CD4-positive, alpha-beta T cell treated with Interleukin-10 for 1 hour (primary cell): ENCODE results near the gene SNAI3.

Experiments
- DNase-seq: peaks from one replicate; pipeline ENCODE4 v3.0.0-alpha.2; 2020

Gene SNAI3

DNA sequence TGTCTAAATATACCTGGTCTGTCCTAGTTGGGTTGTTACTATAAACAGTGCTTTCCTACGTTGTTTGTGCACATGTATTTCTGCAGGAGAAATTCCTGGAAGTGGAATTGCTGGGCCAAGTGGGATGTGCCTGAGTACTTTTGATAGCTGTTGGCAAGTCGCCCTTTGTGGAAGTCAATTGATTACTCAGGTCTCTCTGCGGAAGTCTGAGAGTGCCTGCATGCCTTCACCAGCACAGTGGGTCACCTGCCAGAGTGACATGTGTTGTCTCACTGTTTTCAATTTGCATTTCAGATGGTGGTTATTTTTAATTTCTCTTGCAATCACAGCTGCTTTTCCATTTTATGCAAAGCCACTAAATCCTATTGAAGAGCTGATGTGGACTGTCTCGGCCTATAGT, 21.2 kb downstream of the SNAI3 start:
- DNase-seq, result no peak

DNA sequence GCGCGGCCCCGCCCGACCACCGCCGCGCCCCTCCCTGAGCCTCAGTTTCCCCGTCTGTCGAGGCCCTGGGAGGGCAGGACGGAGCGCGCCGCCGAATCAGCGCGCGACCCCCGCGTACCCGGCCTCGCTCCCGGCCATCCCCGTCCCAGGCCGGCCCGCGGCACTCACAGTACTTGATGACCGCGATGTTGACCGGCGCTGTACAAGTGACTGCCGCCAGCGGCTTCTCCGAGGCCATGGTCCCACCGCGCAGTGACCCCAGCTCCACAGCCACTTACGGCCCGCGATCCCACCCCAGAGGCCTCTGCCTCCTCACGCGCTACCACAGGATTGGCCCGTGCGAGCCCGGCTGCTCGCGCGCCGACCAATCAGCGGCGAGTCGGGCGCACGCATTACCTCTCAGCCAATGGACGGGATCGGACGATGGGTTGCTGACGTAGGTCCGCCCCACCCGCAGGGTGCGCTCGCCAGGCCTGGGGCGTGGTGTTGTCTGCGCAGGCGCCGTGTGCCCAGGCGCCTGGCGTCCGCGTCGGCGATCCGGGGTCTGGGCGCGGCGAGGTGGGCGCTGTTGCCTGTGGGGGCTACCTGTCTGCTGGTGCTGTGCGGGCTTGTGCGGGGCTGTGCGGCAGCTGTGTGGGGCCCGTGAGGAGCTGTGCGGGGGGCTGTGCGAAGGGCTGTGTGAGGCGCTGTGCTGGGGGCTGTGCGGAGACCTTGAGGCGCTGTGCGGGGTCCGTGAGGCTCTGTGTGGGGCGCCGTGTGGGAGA, 23.3 kb downstream of the SNAI3 start, which contains the start of gene MVD:
Gene MVD, minus strand, starts transcription at position 249 of the 764 bp plus-strand sequence. Its CDS starts 11 bp downstream, at position 238.
- peak; percentile 96 for DNase-seq

DNA sequence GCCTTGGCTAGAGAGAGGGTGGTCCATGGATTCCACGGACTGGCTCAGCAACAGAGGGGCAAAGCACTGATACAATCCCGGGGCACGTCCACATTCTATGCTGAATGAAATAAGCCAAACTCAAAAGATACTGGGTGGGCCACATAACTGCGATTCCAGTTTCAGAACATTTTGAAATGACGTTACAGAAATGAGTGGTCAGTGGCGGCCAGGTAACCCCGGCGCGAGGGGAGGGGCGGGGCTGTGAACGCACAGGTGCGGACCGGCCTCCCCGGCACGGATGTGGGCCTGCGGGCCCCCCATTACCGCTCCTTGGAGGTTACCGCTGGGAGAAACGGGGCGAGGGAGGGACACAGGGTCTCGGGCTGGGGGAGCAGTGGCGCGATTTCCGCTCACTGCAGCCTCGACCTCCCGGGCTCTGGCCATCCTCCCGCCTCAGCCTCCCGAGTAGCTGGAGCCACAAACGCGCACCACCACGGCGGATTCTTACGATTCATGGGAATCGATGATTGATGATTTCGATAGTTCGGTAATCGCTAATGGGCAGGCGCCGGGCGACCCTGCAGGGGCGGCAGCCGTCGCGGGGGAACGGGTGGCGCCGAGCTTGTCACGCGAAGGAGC, 24.0 kb downstream of the SNAI3 start:
- no peak for DNase-seq

DNA sequence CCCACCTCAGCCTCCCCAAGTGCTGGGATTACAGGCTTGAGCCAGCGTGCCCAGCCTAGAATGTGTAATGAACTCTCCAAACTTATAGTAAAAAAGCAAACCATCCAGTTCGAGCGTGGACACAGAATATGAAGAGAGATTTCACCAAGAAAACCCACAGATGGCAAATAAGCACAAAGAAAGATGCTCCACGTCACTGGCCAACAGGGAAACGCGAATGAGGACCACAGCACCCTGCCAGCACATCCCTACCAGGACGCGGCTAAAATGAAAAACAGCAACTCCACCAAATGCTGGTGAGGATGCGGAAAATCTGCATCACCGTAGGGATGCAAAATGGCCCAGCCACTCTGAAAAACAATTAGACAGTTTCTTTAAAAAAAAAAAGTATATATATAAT, 24.8 kb downstream of the SNAI3 start:
- no peak for DNase-seq

DNA sequence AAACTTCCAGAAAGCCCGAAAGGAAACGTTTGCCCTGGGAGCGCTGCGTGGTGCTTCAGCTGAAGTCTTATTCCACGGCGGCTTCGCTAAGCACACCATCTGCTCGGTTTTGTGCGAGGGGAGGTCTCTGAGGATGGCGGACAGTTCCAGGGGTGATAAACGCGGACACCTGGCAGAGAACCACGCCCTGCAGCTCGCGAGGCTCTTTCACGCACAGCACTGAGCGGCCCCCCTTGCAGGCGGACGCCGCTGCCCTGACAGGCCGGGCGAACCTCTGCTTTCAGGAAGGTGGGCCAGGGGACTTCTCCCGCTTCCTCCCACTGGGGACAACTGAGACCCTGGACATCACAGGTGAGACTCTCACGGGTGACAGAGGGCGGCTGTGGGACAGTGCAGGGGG, 27.1 kb downstream of the SNAI3 start:
- no peak for DNase-seq

- no peak for DNase-seq
Measured at GRCh38 chr16:88658714-88659113, 27.6 kb downstream of the SNAI3 start.

DNA sequence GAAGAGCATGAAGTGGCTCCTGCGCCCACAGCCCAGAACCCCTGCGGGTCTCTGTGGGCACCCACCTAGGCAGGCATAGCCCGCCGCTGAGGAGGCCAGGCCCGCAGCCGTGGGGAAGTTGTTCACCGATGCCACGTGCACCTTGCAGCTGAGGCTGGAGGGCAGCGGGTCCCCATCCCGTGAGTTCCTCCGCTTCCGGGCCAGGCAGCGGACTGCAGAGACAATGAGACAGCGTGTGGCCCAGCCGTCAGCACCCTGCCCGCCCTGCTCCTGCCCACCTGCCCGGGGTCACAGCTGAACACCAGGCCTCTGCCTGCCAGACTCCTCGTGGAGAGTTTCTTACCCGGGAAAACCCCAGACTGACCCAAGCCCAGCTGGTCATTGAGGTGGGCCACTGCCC, 28.9 kb downstream of the SNAI3 start:
- DNase-seq, result no peak

DNA sequence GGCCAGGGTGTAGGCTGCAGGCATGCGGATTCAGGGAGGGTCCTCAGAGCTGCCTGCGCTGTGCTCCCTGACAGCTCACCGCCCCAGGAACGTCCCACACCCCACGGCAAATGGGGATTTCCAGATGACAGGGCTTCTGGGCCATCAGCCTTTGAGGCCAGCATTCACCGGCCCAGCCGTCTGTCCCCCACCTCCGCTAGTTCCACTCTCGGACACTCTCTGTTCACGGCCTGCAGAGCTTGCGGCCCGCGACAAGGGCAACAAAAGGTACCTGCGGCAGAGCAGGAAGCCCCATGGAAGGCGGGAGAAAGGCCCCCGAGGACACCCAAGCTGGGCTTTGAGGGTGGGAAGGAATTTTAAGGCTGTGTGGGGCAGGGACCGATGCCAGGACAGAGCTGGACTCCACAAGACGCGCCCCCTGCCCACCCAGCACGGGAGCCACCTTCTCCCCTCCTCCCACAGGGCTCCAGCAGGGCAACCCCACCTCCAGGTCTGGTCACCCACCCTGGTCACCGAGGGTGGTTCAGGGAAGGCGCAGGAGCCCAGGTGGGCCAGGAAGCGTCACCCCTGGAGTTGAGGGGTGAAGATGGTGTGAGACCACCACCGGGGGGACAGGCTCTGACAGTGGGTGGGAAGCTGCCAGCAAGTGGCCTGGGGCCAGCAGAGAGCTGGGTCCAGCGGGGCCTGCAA, 29.9 kb downstream of the SNAI3 start:
- DNase-seq, result no peak

GRCh38 chr16:88655733-88656281, 30.5 kb downstream of the SNAI3 start:
- DNase-seq, result no peak

DNA sequence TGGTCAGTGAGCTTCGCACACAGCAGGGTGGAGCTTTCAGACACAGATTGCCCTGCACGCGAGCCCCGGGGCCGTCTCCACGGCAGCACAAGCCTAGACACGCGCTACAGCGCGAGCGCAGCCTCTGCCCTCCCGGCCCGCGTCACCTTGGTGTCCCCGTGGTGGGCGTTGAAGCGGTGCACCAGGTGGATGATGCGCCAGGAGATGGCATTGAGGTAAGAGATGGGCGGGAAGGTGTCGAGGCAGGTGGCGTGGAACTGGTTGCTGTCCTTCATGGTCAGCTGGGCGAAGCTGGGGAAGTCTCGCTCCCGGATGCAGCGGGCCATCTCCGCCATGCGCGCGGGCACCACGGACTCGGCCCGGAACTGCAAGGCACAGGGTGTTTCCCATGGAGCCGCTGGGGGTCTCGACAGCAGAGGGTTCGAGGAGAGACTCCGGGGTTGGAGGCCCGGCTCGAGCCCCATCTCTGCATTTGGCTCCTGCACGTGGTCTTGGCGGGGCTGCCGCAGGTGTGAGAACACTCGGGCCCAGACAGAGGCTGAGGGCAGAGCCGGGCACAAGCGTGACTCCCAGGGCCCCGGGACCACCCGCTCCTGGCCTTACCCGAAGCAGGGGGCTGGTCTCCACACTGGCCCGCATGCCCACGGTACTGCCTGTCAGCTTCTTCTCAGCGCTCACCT, 31.1 kb downstream of the SNAI3 start:
- no peak for DNase-seq

DNA sequence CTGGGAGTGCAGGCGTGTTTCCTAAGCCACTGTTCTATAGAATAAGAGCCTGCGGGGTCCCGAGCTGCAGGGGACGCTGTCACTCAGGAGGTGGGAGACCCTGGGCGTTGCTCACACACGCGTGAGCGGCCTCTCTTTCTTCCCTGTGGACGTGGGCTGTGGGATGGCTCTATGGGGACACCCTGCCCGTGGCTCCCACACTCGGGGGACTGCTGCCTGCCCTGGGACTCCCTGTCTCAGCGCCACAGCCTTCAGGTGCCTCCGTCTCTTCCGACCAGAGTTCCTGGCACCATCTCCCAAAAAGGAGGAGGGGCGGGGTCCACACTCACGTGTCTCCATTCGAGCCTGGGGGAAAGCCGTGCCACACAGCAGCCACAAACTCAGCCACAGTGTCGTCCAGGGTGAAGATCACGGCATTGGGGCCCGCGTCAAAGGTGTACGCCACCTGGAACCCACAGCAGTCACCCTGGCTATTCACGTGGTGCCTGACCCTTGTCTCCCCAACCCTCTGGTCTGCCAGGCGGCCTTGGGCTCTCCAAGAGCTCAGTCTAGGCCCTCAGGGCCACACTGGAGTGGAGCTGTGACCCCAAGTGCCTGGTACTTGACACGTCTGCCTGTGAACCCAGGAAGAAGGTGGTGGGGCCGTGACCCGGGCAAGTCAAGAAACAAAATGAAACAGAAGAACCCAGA, 31.8 kb downstream of the SNAI3 start:
- DNase-seq, result no peak

DNA sequence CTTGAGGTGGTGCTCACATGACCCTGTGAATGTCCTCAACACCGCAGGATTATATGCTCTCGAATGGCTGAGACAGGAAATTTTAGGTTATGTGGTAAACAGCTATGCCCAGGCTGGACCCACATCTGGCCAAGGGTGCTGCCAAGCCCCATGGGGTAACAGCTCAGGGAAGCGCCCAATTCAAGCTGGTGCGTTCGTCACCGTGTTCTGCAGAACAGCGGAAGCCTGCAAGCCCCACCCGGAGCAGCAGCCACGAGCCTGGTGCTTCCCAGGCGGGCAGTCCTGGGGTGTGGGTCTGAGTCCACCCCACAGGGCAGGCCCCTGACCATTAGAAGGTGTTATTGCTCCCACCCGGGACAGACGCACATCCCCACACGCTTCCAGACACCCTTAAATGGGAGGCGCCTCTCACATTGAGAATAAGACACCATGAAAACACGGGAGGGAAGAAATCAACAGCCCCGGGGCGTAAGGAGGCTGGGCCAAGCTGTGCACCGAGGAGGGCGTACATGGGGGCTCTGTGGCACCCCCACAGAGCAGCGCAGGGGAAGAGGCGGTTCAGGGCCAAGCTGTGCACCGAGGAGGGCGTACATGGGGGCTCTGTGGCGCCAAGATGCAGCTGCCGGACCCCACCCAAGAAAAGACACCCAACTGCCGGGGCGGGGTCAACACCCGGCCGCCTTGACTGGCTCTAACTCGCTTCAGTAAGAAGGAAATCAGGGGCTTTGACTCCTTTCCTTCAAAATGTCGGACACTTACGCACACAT, 32.5 kb downstream of the SNAI3 start:
- DNase-seq, result no peak

- DNase-seq, result no peak
Measured at GRCh38 chr16:88653101-88653500, 33.2 kb downstream of the SNAI3 start.

DNA sequence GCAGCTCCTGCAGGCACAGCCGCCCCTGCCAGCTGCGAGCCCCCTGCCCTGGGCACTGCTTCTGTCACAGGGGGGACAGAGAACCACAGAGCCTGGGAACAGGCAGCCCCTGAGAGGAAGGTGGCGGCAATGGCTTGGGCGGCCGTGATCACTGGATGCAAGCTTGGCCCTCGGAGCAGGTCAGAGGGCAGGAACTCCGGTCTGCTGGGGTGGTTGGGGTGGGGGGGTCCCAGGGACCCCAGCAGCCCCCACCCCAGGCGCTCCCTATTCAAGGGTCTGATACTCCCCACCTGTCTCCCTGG, 33.6 kb downstream of the SNAI3 start:
- DNase-seq, result no peak

DNA sequence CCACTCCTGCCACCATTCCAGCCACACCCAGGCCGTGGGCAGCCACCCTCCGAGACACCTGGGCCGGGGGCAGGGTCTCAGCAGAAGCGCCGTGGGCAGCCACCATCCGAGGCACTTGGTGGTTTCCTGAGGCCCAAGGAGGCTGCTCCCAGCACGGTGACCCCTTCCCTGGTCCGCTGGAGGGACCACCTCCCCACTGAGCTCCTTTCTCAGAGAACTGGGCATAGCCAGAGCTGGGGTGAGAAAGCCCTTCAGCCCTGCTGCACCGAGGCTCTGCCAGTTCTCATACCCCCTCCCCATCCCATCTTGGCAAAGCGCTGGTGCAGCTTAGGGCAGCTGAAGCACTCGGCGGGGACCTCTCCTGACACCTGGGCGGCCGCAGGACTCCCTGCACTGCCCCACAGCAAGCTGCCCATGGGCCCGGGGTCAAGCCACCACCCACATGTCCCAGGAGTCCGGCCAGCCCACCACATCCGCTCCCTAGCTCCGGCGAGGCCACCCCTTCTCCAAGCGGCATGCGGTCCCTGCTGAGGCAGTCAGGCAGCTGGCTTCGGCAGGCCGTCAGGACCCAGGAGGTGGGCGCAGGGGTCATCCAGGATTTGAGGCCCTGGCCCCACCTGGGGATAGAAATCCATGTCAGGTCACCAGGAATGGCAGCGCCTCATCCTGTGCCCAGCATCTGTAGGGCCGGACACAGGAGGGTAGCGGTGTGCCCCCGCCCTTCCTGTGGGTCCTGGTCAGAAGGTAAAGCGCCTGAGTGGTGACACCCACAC, 34.1 kb downstream of the SNAI3 start:
- DNase-seq, result no peak

DNA sequence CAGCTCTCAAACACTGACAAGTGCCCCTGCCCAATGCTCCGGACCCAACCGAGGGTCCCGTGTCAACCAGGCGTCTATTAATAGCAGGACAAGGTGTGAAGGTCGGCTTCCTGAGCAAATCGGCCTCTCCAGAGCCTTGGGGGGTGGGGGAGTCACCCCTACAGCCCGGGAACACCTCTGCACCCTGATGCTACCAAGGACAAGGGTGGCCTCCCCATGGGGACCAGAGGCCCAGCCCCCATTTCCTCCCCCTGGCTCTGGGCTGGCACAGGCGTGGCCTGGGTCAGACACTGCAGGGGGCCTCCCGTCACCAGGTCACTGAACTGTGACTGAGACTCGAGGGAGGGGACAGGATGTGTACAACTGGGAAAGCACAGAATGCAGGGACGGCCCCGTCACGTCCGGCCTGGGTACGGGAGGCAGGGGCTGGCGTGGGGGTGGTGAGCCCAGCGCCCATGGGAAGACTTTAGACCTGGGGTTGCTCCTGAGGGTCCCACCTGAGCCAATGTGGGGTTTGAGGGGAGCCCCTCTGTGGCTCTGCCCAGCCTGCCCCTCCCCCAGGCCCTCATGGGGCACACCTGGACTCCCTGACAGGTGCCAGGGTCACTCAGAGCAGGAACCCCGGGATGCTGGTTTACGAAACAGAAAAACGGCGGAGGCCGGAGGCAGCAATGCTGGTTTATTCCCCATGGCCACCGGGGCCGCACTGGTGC, 34.9 kb downstream of the SNAI3 start:
- peak; percentile 87 for DNase-seq

DNA sequence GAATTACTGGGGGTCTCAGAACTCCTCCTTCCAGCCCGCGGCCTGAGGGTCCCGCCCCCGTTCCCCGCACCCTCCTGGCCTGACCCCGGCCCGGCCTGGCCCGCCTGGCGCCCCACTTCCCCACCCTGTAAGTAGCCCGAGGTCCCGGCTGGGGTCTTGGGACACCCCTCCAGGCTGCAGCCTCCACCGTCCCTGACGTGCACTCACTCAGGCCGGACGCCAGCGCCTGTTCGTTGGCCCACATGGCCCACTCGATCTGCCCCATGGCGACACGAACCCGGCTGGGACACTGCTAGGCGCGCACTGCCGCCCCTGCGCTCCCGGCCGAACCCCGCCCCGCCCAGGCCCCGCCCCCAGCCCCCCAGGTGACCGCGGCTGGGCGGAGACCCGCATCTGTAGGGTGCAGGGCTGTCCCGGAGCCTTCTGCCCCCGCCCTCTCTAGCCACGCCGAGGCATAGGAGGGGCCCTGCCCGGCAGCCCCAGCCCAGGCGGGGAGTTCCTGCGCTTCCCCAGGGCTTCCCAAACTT, 35.5 kb downstream of the SNAI3 start, which contains the start of gene CYBA:
Gene CYBA, minus strand, starts transcription at position 305 of the 527 bp plus-strand sequence. Its CDS starts 40 bp downstream, at position 265.
- peak; percentile 90 for DNase-seq

DNA sequence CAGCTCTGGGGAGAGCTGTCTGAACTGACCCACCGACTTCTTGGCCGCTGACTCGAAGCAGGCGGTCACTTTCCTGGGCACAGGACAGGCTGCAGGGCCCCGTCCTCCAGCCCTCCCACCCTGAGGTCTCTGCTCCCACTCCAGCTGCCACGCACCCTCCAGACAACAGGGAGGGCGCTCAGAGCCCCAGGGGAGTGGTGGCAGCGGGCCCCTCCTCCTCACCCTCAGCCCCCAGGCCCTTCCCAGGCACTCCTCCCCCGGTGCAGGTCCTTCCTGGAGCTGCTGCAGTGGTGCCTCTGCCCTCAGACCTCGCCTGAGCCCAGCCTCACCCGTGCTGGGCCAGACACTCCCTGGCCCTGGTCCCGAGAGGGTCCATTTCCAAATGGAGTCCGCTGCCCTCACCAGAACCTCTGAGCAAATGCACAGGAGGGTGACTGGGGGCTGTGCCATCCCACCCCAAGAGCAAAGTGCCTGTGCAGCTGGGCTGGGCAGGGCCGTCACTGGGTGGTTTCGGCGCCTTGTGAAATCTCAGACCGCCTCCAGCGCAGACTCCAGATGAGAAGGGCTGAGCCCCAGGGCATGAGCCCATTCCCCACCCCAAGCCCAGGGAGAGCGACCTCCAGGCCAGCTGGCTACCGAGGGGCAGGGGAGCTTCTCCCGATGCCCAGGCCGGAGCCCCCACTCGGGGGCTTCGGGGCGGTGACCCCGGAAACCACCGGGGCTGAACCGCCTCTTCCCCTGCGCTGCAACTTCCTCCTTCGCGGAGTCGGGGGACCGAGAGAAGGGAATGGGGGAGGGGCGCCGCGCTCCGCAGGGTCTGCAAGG, 36.2 kb downstream of the SNAI3 start:
- peak; percentile 38 for DNase-seq
